GM12878 (cell line): ENCODE results near the gene CSNK1G1.

ENCODE experiments used
- CHD2 ChIP-seq: IDR thresholded peaks from 2 replicates; pipeline ENCODE4 v1.6.1; 2011; ENCODE audit warnings: low read depth, low read length, improper control_type of control experiment, borderline replicate concordance
- CTCF ChIP-seq, 3 experiments: IDR thresholded peaks in 2 of 3; conservative IDR thresholded peaks in 1 of 3; 2 replicates each; pipeline ENCODE4 v1.5.1; 2011; ENCODE audit warnings: low read depth in 3 of 3, low read length in 3 of 3, mild to moderate bottlenecking in 3 of 3, control low read depth in 2 of 3, moderate library complexity in 2 of 3, inconsistent platforms in 1 of 3, mixed read lengths in 1 of 3; ENCODE audit not compliant: control insufficient read depth in 2 of 3, insufficient read depth in 1 of 3; ENCODE audit errors: extremely low read depth in 1 of 3
- ESRRA ChIP-seq: IDR thresholded peaks from 2 replicates; pipeline ENCODE4 v1.6.1; 2012; ENCODE audit warnings: mild to moderate bottlenecking, low read length, improper control_type of control experiment
- ZNF274 ChIP-seq: IDR thresholded peaks from one replicate; pipeline ENCODE4 v1.8.0; 2011; ENCODE audit not compliant: insufficient read length, insufficient read depth
- TF ChIP-seq, protein P1 (sequence below): fragments of 450-650 bp; IDR thresholded peaks from 2 replicates; pipeline ENCODE4 v1.6.1; 2014; ENCODE audit warnings: mild to moderate bottlenecking

GRCh38 chr15:64117759-64118487 lies 238.1 kb downstream of the CSNK1G1 start:
- TF ChIP-seq ZNF274 (no peak), CTCF (IDR thresholded peaks at IDR 0.05 in 2 of 3, conservative IDR thresholded peaks at IDR 0.05 in 1 of 3; ENCODE audit: control insufficient read depth in 2 of 3, extremely low read depth in 1 of 3, insufficient read depth in 1 of 3, low read depth in 3 of 3, low read length in 3 of 3) (no peak), ESRRA (no peak), CHD2 (no peak)
- TF ChIP-seq, protein P1, sequence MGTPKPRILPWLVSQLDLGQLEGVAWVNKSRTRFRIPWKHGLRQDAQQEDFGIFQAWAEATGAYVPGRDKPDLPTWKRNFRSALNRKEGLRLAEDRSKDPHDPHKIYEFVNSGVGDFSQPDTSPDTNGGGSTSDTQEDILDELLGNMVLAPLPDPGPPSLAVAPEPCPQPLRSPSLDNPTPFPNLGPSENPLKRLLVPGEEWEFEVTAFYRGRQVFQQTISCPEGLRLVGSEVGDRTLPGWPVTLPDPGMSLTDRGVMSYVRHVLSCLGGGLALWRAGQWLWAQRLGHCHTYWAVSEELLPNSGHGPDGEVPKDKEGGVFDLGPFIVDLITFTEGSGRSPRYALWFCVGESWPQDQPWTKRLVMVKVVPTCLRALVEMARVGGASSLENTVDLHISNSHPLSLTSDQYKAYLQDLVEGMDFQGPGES = no peak
